ENCODE data around the gene RINL. TPM values are rescaled to one million over a fixed set of nuclear protein-coding genes. Genes with fewer than 3 reads are reported as not detected.
"Not testable (repeated sequence)": the region's sequence is repeated elsewhere in the genome, so short reads cannot be mapped to it uniquely, and the experiment has no call there.

Gene RINL
- total and polyA plus RNA-seq, 5 experiments from 2014 or later: 29.9 to 64.7 (median 52.9) TPM

- POLR2A ChIA-PET: interaction anchor here (0.7 to 13.2 kb wide), 15 partner anchors 10 to 137 kb away, joined by 3 to 302 read pairs (median 7); partner anchors contain the start of genes CCER2, ECH1, HNRNPL and NFKBIB
- ATAC-seq (peak in 1 of 2 donors; percentile 24), DNase-seq (peak in 3 of 10 donors; percentile 26 to 47 (median 30))
- H3K27ac Mint-ChIP-seq: peak overlapping the region; percentile 83 to 97 (median 92)
- peaks cover 0 to 2% (median 0%) of the 10 kb centered on the region in 9 donors for H3K9me3 Mint-ChIP-seq
- peaks cover 28 to 67% (median 63%) of the 10 kb centered on the region in 4 donors for H3K4me1 Mint-ChIP-seq
- peaks cover 0 to 15% (median 5%) of the 10 kb centered on the region in 3 donors for H3K36me3 Mint-ChIP-seq
- H3K4me3 Mint-ChIP-seq: peak overlapping the region; percentile 85 to 98 (median 92)
- H3K27me3 Mint-ChIP-seq: no peaks in the 10 kb centered on the region
Observed at GRCh38 chr19:38869160-38869835, 8.8 kb downstream of the RINL start.

GRCh38 chr19:38868551-38868950 is 9.5 kb downstream of the RINL start:
- peak overlapping the region; percentile 74 to 97 (median 92) for H3K27ac Mint-ChIP-seq
- peaks cover 29 to 70% (median 63%) of the 10 kb centered on the region in 4 donors for H3K4me1 Mint-ChIP-seq
- DNase-seq: no peak
- peaks cover 0 to 2% (median 0%) of the 10 kb centered on the region in 9 donors for H3K9me3 Mint-ChIP-seq
- no peak for ATAC-seq
- peak overlapping the region; percentile 85 to 98 (median 92) for H3K4me3 Mint-ChIP-seq
- H3K36me3 Mint-ChIP-seq: peaks cover 0 to 10% (median 5%) of the 10 kb centered on the region in 3 donors
- POLR2A ChIA-PET: interaction anchor here (1.2 to 13.2 kb wide), 12 partner anchors 11 to 136 kb away, joined by 4 to 302 read pairs (median 10); partner anchors contain the start of genes ECH1, HNRNPL, NFKBIB and RINL
- no peaks in the 10 kb centered on the region for H3K27me3 Mint-ChIP-seq

GRCh38 chr19:38867171-38867780 is 10.8 kb downstream of the RINL start:
- ATAC-seq: no peak
- H3K4me1 Mint-ChIP-seq: peaks cover 28 to 69% (median 68%) of the 10 kb centered on the region in 4 donors
- POLR2A ChIA-PET: interaction anchor here (2.4 to 13.2 kb wide), 4 partner anchors 10 to 26 kb away, joined by 10 to 302 read pairs (median 24); partner anchors contain the start of genes HNRNPL and RINL
- H3K9me3 Mint-ChIP-seq: peaks cover 0 to 2% (median 0%) of the 10 kb centered on the region in 9 donors
- H3K27ac Mint-ChIP-seq: peak overlapping the region in 8 of 10 donors; percentile 48 to 97 (median 91)
- DNase-seq: no peak
- H3K36me3 Mint-ChIP-seq: peaks cover 0 to 5% (median 0%) of the 10 kb centered on the region in 3 donors
- peak overlapping the region in 2 of 10 donors; percentile 50 to 82 for H3K4me3 Mint-ChIP-seq
- H3K27me3 Mint-ChIP-seq: no peaks in the 10 kb centered on the region

GRCh38 chr19:38862321-38863059 is 15.6 kb downstream of the RINL start:
- no peaks in the 10 kb centered on the region for H3K36me3 Mint-ChIP-seq
- DNase-seq (no peak), ATAC-seq (no peak)
- POLR2A ChIA-PET: interaction anchor here (1.3 to 13.2 kb wide), 2 partner anchors 12 to 16 kb away, joined by 4 to 302 read pairs; partner anchors contain the start of gene HNRNPL
- peak overlapping the region in 1 of 10 donors; percentile 69 for H3K27ac Mint-ChIP-seq
- H3K27me3 Mint-ChIP-seq: no peaks in the 10 kb centered on the region
- H3K4me1 Mint-ChIP-seq: peaks cover 19 to 65% (median 44%) of the 10 kb centered on the region in 4 donors
- peaks cover 0 to 2% (median 0%) of the 10 kb centered on the region in 9 donors for H3K9me3 Mint-ChIP-seq
- H3K4me3 Mint-ChIP-seq: peak overlapping the region in 1 of 10 donors; percentile 26

GRCh38 chr19:38861368-38861767 is 16.7 kb downstream of the RINL start:
- ATAC-seq: no peak
- Mint-ChIP-seq H3K27ac (no peak overlapping the region), H3K36me3 (no peaks in the 10 kb centered on the region), H3K4me3 (no peak overlapping the region), H3K4me1 (peaks cover 22 to 68% (median 49%) of the 10 kb centered on the region in 4 donors), H3K9me3 (peaks cover 0 to 4% (median 0%) of the 10 kb centered on the region in 9 donors), H3K27me3 (no peaks in the 10 kb centered on the region)
- no peak for DNase-seq
- POLR2A ChIA-PET: interaction anchor here (13.2 kb wide), 1 partner anchor 11 kb away, joined by 302 read pairs; the partner anchor contains the start of gene HNRNPL

- not testable (repeated sequence) for H3K9me3 Mint-ChIP-seq, DNase-seq, H3K36me3 Mint-ChIP-seq, ATAC-seq, H3K27me3 Mint-ChIP-seq
- H3K27ac Mint-ChIP-seq: peak overlapping the region in 1 of 10 donors; percentile 22
- H3K4me1 Mint-ChIP-seq: peaks cover 13 to 57% (median 39%) of the 10 kb centered on the region in 4 donors
- H3K4me3 Mint-ChIP-seq: peak overlapping the region in 1 of 10 donors; percentile 22
- POLR2A ChIA-PET: interaction anchor here (13.2 kb wide), 1 partner anchor 10 kb away, joined by 302 read pairs; the partner anchor contains the start of gene HNRNPL
Observed at GRCh38 chr19:38859631-38860204, 18.4 kb downstream of the RINL start.

GRCh38 chr19:38856813-38857212 is 21.3 kb downstream of the RINL start:
- DNase-seq: no peak
- POLR2A ChIA-PET: interaction anchor here (0.6 to 2.3 kb wide), 8 partner anchors 7 to 57 kb away, joined by 3 to 22 read pairs (median 6); partner anchors contain the start of gene HNRNPL
- peaks cover 0 to 1% (median 0%) of the 10 kb centered on the region in 5 donors for H3K27me3 Mint-ChIP-seq
- ATAC-seq: no peak
- peaks cover 10 to 52% (median 31%) of the 10 kb centered on the region in 4 donors for H3K4me1 Mint-ChIP-seq
- no peaks in the 10 kb centered on the region for H3K36me3 Mint-ChIP-seq
- H3K4me3 Mint-ChIP-seq: peak overlapping the region in 8 of 10 donors; percentile 48 to 86 (median 66)
- peaks cover 0 to 4% (median 0%) of the 10 kb centered on the region in 9 donors for H3K9me3 Mint-ChIP-seq
- H3K27ac Mint-ChIP-seq: peak overlapping the region in 9 of 10 donors; percentile 31 to 92 (median 82)

GRCh38 chr19:38855751-38856150 is 22.3 kb downstream of the RINL start:
- H3K27me3 Mint-ChIP-seq, H3K9me3 Mint-ChIP-seq, ATAC-seq, DNase-seq, H3K36me3 Mint-ChIP-seq, POLR2A ChIA-PET: not testable (repeated sequence)
- Mint-ChIP-seq H3K4me3 (peak overlapping the region in 1 of 10 donors; percentile 42), H3K27ac (peak overlapping the region in 1 of 10 donors; percentile 17), H3K4me1 (peaks cover 18 to 53% (median 39%) of the 10 kb centered on the region in 4 donors)

- not testable (repeated sequence) for H3K9me3 Mint-ChIP-seq, H3K36me3 Mint-ChIP-seq, DNase-seq, ATAC-seq, H3K27me3 Mint-ChIP-seq
- peak overlapping the region in 1 of 10 donors; percentile 46 for H3K27ac Mint-ChIP-seq
- peaks cover 18 to 54% (median 40%) of the 10 kb centered on the region in 4 donors for H3K4me1 Mint-ChIP-seq
- POLR2A ChIA-PET: interaction anchor here (4.8 to 9.5 kb wide), 2 partner anchors 11 to 22 kb away, joined by 65 to 302 read pairs; partner anchors contain the start of gene RINL
- H3K4me3 Mint-ChIP-seq: peak overlapping the region in 1 of 10 donors; percentile 28
Observed at GRCh38 chr19:38854961-38855360, 23.1 kb downstream of the RINL start.

- Mint-ChIP-seq H3K36me3 (peaks cover 0 to 10% (median 7%) of the 10 kb centered on the region in 3 donors), H3K4me1 (peaks cover 25 to 53% (median 49%) of the 10 kb centered on the region in 4 donors), H3K9me3 (peaks cover 0 to 4% (median 0%) of the 10 kb centered on the region in 9 donors), H3K27ac (peak overlapping the region in 9 of 10 donors; percentile 95 to 98 (median 97)), H3K4me3 (peak overlapping the region; percentile 85 to 98 (median 92)), H3K27me3 (peaks cover 0 to 3% (median 0%) of the 10 kb centered on the region in 5 donors)
- ATAC-seq (no peak), DNase-seq (no peak)
- POLR2A ChIA-PET: interaction anchor here (0.7 to 9.5 kb wide), 6 partner anchors 11 to 537 kb away, joined by 3 to 302 read pairs (median 48); partner anchors contain the start of genes ECH1, MRPS12, PAF1 and RINL
Observed at GRCh38 chr19:38853214-38853613, 24.9 kb downstream of the RINL start.

Measured in naive thymus-derived CD8-positive, alpha-beta T cell (primary cell).